AG10803 (cell line): ENCODE results near the gene UBASH3A.

ENCODE experiments used
- DNase-seq: peaks from one replicate; pipeline ENCODE4 v3.0.0; 2010; ENCODE audit warnings: low read depth
- H3K4me3 ChIP-seq: 2 replicates; pipeline ENCODE4 v1.5.1; 2011; ENCODE audit warnings: mild to moderate bottlenecking, low read length, control low read depth
- CTCF ChIP-seq: conservative IDR thresholded peaks from 2 replicates; pipeline ENCODE4 v1.5.1; 2011; ENCODE audit warnings: mild to moderate bottlenecking, low read length, control low read depth, inconsistent platforms

Gene UBASH3A

GRCh38 chr21:42478504-42478903, 74.8 kb downstream of the UBASH3A start:
- no peak for TF ChIP-seq CTCF
- H3K4me3 ChIP-seq = no peak overlapping the region
- DNase-seq = no peak

DNA sequence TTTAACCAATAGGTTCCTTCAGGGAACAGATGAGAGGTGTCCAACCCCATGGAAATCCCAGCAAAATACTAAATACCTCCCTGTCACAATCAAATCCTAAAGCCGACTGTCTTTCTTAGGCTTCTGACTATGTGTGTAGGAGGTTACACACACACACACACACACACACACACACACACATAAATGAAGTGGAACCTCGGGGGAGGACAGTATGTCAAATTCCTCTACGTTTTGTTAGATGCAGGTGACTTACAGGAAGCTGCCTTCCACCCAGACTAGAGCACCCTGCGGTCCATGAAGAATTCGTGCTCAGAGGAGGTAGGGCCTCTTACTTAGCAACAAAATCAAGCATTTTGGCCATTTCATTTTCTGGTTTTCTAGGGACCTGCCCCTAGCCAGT, 75.9 kb downstream of the UBASH3A start:
- no peak for TF ChIP-seq CTCF
- no peak overlapping the region for H3K4me3 ChIP-seq
- DNase-seq = no peak

DNA sequence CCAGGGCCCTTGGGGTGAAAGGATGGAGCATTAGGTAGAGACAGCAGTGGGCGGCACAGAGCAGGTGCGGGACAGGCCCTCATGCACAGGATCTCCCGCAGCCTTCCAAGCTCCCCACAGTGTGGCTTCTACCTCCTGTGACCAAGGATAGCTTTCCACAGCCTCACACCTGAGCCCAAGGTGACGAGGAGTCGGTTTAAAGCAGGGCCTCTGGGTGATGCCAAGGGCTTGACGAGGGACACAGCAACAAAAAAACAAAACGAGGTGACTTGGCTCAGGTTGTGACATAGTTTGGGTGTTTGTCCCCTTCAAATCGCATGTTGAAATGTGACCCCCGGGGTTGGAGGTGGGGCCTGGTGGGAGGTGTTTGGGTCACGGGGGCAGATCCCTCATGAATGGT, 77.0 kb downstream of the UBASH3A start:
- no peak overlapping the region for H3K4me3 ChIP-seq
- no peak for TF ChIP-seq CTCF
- no peak for DNase-seq

- no peak for TF ChIP-seq CTCF
- H3K4me3 ChIP-seq = no peak overlapping the region
- no peak for DNase-seq
These were observed 77.5 kb downstream of the UBASH3A start for GRCh38 chr21:42481169-42481568.

GRCh38 chr21:42484966-42485365, 81.3 kb downstream of the UBASH3A start:
- DNase-seq = no peak
- H3K4me3 ChIP-seq = no peak overlapping the region
- no peak for TF ChIP-seq CTCF

DNA sequence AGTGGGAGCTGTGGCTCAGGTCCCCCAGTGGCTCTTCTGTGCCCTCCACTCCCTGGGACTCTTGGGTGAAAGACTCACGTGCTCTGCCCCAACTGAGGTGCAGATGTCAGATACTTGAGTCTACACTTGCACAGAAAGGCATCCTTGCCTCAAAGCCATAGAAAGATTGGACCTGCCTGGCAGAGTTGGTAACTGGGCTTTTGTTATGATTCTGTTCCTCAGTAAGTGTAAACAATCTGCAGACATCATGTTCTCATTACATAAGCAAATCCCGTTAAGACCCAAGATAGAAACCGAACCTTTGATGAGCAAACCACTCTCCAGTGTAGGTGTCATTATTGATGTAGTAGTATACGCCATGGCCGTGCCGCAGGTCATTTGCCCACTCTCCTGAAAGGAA, 82.4 kb downstream of the UBASH3A start:
- TF ChIP-seq CTCF = no peak
- H3K4me3 ChIP-seq = no peak overlapping the region
- DNase-seq = no peak

DNA sequence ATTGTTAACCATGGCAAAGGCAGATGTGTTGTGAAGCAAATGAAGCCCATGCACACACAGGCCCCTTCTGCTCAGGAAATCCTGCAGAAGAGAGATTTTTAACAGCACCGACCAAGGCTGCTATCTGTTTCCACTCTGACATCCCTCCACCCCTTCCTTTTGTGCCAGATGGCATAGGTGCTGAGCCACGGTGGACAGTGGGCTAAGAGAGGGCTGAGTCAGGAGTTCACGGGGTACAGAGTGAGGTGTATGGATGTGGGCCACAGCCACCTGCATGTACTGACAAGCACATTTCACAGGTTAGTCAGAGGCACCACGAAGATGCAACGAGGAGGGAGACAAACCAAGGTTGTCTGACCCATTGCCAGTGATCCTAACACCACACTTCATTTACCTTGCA, 82.8 kb downstream of the UBASH3A start:
- H3K4me3 ChIP-seq = no peak overlapping the region
- DNase-seq = no peak
- no peak for TF ChIP-seq CTCF
